ENCODE results near the gene C4orf36. TPM values are rescaled to one million over a fixed set of nuclear protein-coding genes. Genes with fewer than 3 reads are reported as not detected.

The C4orf36 gene
- total RNA-seq, result 0.33 and 0.57 TPM in 2 replicates

DNA sequence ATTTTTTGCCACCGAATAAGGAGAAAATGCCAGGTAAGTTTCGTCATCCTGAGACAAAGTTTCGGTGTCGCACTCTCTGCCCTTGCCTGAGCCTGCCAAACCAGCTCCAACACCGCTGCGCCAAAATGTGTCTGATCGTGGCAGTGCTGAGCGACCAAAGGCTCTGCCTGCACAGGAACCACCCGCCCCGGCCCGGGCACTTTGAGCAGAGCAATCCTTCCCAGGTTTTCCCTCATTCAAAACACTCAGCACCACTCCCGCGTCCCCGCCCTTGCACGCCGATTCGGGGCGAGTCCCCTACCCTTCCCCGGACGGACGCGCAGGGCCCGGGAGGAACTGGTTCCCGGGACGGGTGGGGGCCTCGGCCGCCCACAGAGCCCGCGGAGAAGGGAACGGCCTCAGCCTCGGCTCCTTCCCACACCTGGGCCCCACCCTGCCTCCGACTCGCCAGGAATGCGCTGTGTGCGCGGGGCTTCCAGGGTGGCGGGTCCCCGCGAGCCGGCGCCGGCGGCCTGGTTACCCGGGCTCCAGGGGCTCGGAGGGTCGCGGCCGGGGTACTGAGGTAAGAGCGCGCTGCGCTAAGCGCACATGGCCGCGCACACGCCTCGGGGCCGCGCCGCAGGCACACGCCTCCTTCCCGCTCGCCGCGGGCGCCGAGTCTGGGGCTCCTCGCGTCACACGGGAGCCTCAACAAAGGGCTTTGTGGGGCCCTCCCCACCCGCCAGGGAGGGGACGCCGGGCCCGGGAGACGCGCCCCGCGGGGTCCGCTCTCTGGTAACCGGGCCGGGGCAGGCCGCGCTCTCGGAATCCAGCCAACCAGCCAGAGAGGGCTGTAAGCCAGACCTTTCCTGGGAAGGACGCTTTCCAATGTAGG lies at the start of gene C4orf36:
TSS of gene C4orf36 (minus strand) at position 661 of the 874 bp plus-strand sequence. CDS start 902 bp downstream, outside the sequence.

GRCh38 chr4:86934771-86935565 lies 42.7 kb upstream of the C4orf36 start, which contains the start of gene AFF1:
TSS of gene AFF1 (plus strand) at chr4:86935011. CDS start at chr4:86948534, 13,523 bp downstream.

DNA sequence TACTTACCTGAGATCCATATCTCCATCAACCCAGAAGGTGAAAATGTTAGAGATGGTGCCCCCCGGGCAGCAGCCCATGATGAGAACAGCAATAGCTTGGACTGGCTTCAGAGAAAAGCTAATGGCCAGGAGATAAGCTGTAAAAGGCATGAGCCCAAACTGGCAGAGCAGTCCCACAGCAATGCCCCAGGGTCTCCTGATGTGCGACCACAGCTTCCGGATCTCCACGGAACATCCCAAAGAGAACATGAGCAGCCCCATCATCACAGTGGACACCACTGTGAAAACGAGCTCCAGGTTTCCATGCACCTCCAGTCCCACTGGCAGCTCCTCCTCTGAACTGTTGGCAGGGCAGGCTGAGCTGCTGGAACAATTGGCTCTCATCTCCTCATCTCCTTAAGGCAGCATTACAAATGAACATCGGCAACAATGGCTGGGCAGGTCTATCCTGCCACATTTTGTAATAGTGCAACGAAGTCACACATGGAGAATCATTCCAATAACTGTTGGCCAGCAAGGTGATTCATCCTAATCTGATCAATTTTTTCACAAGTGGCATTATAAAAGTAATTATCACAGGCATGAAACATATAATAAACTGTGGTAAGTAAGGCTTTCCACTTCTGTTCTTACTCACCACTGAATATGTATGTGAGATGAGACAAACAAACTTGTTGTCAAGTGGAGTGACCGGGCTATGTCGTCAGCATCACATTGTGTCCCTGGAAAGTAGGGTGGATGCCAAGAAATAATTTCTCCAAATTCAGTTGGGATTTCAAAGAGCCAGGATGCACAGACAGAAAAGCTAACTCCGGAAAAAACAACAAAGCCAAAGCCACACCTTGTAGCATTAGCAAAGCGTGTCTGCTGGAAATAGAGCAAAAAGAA lies 43.2 kb downstream of the C4orf36 start, which contains the start of gene SLC10A6:
TSS of gene SLC10A6 (minus strand) at position 653 of the 888 bp plus-strand sequence. CDS start at position 384, 269 bp downstream.

Other genes with a start within 250 kb of the C4orf36 start
- 0.10 TPM in 1 of 2 replicates, not detected in the other for gene SLC10A6, start 43.0 kb downstream of the C4orf36 start, total RNA-seq
- gene AFF1, start 42.6 kb upstream of the C4orf36 start, total RNA-seq, result 34.2 and 36.3 TPM in 2 replicates

Measured in vein endothelial cell (primary cell).